Measurements from ENCODE around the gene ADAD2.

ADAD2 gene

GRCh38 chr16:84225126-84225525 lies 34.2 kb downstream of the ADAD2 start:
- DNase-seq (ENCODE audit: low read depth, low spot score): no peak
- Histone ChIP-seq H3K9me3 (ENCODE audit: insufficient read depth, low read length) (no peaks in the 10 kb centered on the region; the same call in 1 of the 2 replicates), H3K4me1 (ENCODE audit: insufficient read depth, insufficient read length) (peaks cover 12% of the 10 kb centered on the region)

DNA sequence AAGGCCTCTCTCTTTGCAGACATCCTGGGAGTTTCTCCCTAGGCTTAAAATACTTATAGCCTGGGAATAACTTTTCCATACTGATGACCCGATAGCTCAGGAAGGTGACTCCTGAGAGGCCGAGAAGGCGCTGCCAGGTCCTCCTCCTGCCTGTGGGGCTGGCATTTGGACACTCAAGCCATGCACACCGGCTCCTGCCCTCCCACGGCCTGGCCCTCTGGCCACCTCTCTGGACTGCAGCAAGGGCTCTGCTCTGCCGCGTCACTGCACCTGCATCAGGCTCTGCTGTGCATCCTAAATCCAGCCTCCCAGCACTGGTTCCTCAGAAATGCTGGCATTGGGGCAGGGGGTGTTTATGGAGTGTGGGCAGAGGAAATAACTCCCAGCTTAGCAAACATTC lies 34.6 kb downstream of the ADAD2 start:
- no peak for DNase-seq (ENCODE audit: low read depth, low spot score)
- Histone ChIP-seq H3K4me1 (ENCODE audit: insufficient read depth, insufficient read length) (peaks cover 11% of the 10 kb centered on the region), H3K4me3 (ENCODE audit: insufficient read length, low read depth) (no peak overlapping the region), H3K27me3 (ENCODE audit: insufficient read depth, insufficient read length) (no peaks in the 10 kb centered on the region), H3K9me3 (ENCODE audit: insufficient read depth, low read length) (no peaks in the 10 kb centered on the region; the same call in 1 of the 2 replicates), H3K36me3 (ENCODE audit: insufficient read depth, insufficient read length, low read length) (no peaks in the 10 kb centered on the region), H3K9ac (ENCODE audit: insufficient read length, low read depth) (no peak overlapping the region)
- TF ChIP-seq ZNF274 (IDR thresholded peaks at IDR 0.05; ENCODE audit: low read depth, low read length): no peak

More at GRCh38 chr16:84225126-84225525, 34.2 kb downstream of the ADAD2 start:
- no peaks in the 10 kb centered on the region for H3K27me3 ChIP-seq (ENCODE audit: insufficient read depth, insufficient read length)
- no peak overlapping the region for H3K9ac ChIP-seq (ENCODE audit: insufficient read length, low read depth)
- TF ChIP-seq SUZ12 (IDR thresholded peaks at IDR 0.05; ENCODE audit: extremely low read depth, insufficient read depth, insufficient read length) (no peak), ZNF274 (IDR thresholded peaks at IDR 0.05; ENCODE audit: low read depth, low read length) (no peak), YY1 (IDR thresholded peaks at IDR 0.05; ENCODE audit: insufficient read depth, insufficient read length) (no peak)
- no peak overlapping the region for H3K4me3 ChIP-seq (ENCODE audit: insufficient read length, low read depth)
- H3K36me3 ChIP-seq (ENCODE audit: insufficient read depth, insufficient read length, low read length): no peaks in the 10 kb centered on the region

GRCh38 chr16:84226026-84226425 lies 35.1 kb downstream of the ADAD2 start:
- Histone ChIP-seq H3K9ac (ENCODE audit: insufficient read length, low read depth) (peak overlapping the region; percentile 51), H3K27me3 (ENCODE audit: insufficient read depth, insufficient read length) (no peaks in the 10 kb centered on the region), H3K4me3 (ENCODE audit: insufficient read length, low read depth) (no peak overlapping the region), H3K36me3 (ENCODE audit: insufficient read depth, insufficient read length, low read length) (no peaks in the 10 kb centered on the region), H3K9me3 (ENCODE audit: insufficient read depth, low read length) (no peaks in the 10 kb centered on the region; the same call in 1 of the 2 replicates), H3K4me1 (ENCODE audit: insufficient read depth, insufficient read length) (peaks cover 11% of the 10 kb centered on the region)
- no peak for DNase-seq (ENCODE audit: low read depth, low spot score)
- TF ChIP-seq ZNF274 (IDR thresholded peaks at IDR 0.05; ENCODE audit: low read depth, low read length): no peak

DNA sequence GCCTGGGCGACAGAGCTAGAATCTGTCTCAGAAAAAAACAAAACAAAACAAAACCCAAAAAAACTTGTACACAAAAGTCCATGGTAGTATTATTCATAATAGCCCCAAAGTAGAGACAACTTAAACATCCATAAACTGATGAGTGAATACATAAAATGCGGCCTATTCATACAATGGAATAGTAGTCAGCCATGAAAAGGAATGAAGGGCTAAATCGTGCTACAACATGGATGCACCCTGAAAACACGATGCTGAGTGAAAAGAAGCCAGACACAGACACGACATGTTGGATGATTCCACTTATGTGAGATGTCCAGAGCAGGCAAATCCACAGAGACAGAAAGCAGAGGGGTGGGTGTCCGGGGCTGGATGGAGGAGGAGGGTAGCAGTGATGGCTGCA lies 36.6 kb downstream of the ADAD2 start:
- no peak for DNase-seq (ENCODE audit: low read depth, low spot score)
- Histone ChIP-seq H3K27me3 (ENCODE audit: insufficient read depth, insufficient read length) (no peaks in the 10 kb centered on the region), H3K9ac (ENCODE audit: insufficient read length, low read depth) (peak overlapping the region; percentile 50), H3K9me3 (ENCODE audit: insufficient read depth, low read length) (no peaks in the 10 kb centered on the region; the same call in 1 of the 2 replicates), H3K36me3 (ENCODE audit: insufficient read depth, insufficient read length, low read length) (no peaks in the 10 kb centered on the region), H3K4me3 (ENCODE audit: insufficient read length, low read depth) (no peak overlapping the region), H3K4me1 (ENCODE audit: insufficient read depth, insufficient read length) (peaks cover 11% of the 10 kb centered on the region)
- TF ChIP-seq ZNF274 (IDR thresholded peaks at IDR 0.05; ENCODE audit: low read depth, low read length) (no peak), SUZ12 (IDR thresholded peaks at IDR 0.05; ENCODE audit: extremely low read depth, insufficient read depth, insufficient read length) (no peak), YY1 (IDR thresholded peaks at IDR 0.05; ENCODE audit: insufficient read depth, insufficient read length) (no peak)

- H3K27me3 ChIP-seq (ENCODE audit: insufficient read depth, insufficient read length): no peaks in the 10 kb centered on the region
- DNase-seq (ENCODE audit: low read depth, low spot score): peak; percentile 51
- H3K4me3 ChIP-seq (ENCODE audit: insufficient read length, low read depth): peak overlapping the region; percentile 11
- H3K9me3 ChIP-seq (ENCODE audit: insufficient read depth, low read length): no peaks in the 10 kb centered on the region; the same call in 1 of the 2 replicates
- peaks cover 11% of the 10 kb centered on the region for H3K4me1 ChIP-seq (ENCODE audit: insufficient read depth, insufficient read length)
- no peaks in the 10 kb centered on the region for H3K36me3 ChIP-seq (ENCODE audit: insufficient read depth, insufficient read length, low read length)
- peak overlapping the region; percentile 53 for H3K9ac ChIP-seq (ENCODE audit: insufficient read length, low read depth)
- TF ChIP-seq YY1 (IDR thresholded peaks at IDR 0.05; ENCODE audit: insufficient read depth, insufficient read length) (no peak), ZNF274 (IDR thresholded peaks at IDR 0.05; ENCODE audit: low read depth, low read length) (no peak), SUZ12 (IDR thresholded peaks at IDR 0.05; ENCODE audit: extremely low read depth, insufficient read depth, insufficient read length) (no peak)
Measured at GRCh38 chr16:84228256-84228838, 37.4 kb downstream of the ADAD2 start.

- H3K36me3 ChIP-seq (ENCODE audit: insufficient read depth, insufficient read length, low read length): no peaks in the 10 kb centered on the region
- no peak for TF ChIP-seq YY1 (IDR thresholded peaks at IDR 0.05; ENCODE audit: insufficient read depth, insufficient read length)
- no peak for TF ChIP-seq SUZ12 (IDR thresholded peaks at IDR 0.05; ENCODE audit: extremely low read depth, insufficient read depth, insufficient read length)
- TF ChIP-seq ZNF274 (IDR thresholded peaks at IDR 0.05; ENCODE audit: low read depth, low read length): no peak
Measured at GRCh38 chr16:84229471-84229870, 38.5 kb downstream of the ADAD2 start.

GRCh38 chr16:84232060-84232459 lies 41.1 kb downstream of the ADAD2 start:
- Histone ChIP-seq H3K4me3 (ENCODE audit: insufficient read length, low read depth) (no peak overlapping the region), H3K4me1 (ENCODE audit: insufficient read depth, insufficient read length) (peaks cover 13% of the 10 kb centered on the region), H3K36me3 (ENCODE audit: insufficient read depth, insufficient read length, low read length) (no peaks in the 10 kb centered on the region), H3K9ac (ENCODE audit: insufficient read length, low read depth) (no peak overlapping the region), H3K27me3 (ENCODE audit: insufficient read depth, insufficient read length) (no peaks in the 10 kb centered on the region), H3K9me3 (ENCODE audit: insufficient read depth, low read length) (no peaks in the 10 kb centered on the region)
- no peak for DNase-seq (ENCODE audit: low read depth, low spot score)
- no peak for TF ChIP-seq ZNF274 (IDR thresholded peaks at IDR 0.05; ENCODE audit: low read depth, low read length)
- no peak for TF ChIP-seq SUZ12 (IDR thresholded peaks at IDR 0.05; ENCODE audit: extremely low read depth, insufficient read depth, insufficient read length)
- TF ChIP-seq YY1 (IDR thresholded peaks at IDR 0.05; ENCODE audit: insufficient read depth, insufficient read length): no peak

More at GRCh38 chr16:84229471-84229870, 38.5 kb downstream of the ADAD2 start:
- Histone ChIP-seq H3K9me3 (ENCODE audit: insufficient read depth, low read length) (no peaks in the 10 kb centered on the region), H3K27me3 (ENCODE audit: insufficient read depth, insufficient read length) (no peaks in the 10 kb centered on the region), H3K4me3 (ENCODE audit: insufficient read length, low read depth) (no peak overlapping the region), H3K9ac (ENCODE audit: insufficient read length, low read depth) (no peak overlapping the region), H3K4me1 (ENCODE audit: insufficient read depth, insufficient read length) (peaks cover 11% of the 10 kb centered on the region)
- DNase-seq (ENCODE audit: low read depth, low spot score): no peak

Measured in NT2/D1 (cell line).